HCT116 (cell line): ENCODE data around the gene HOXD11. TPM values are rescaled to one million over a fixed set of nuclear protein-coding genes. Genes with fewer than 3 reads are reported as not detected.

Experiments
- ATAC-seq: fragments of 200-7000 bp; cut with Tn5 transposase; 2 replicates; pipeline ENCODE4 v1.9.1; 2020; ENCODE audit warnings: mild to moderate bottlenecking, moderate library complexity
- BruUV-seq: library from RNA; stranded (reverse); fragments of 400-500 nt; replicated peaks from 2 replicates; lab custom pipeline; 2021; lab: Mats Ljungman, UMichigan
- CTCF ChIA-PET: fragments of 300-600 bp; sonication (Branson Sonifier 250); formaldehyde crosslinking; loops from one replicate; lab custom pipeline; 2021; ENCODE audit warnings: antibody characterized with exemption; lab: Charles Lee
- POLR2A ChIA-PET: fragments of 300-600, 350-600 bp; sonication (Branson Sonifier 250); formaldehyde crosslinking; loops from one replicate; lab custom pipeline; 2021; ENCODE audit warnings: antibody characterized with exemption; lab: Charles Lee
- RAD21 ChIA-PET, 2 experiments: fragments of 300-600 bp; sonication (Branson Sonifier 250); formaldehyde crosslinking; loops; one replicate each; lab custom pipeline; 2023; ENCODE audit warnings: low total read pairs in 2 of 2; ENCODE audit not compliant: uncharacterized antibody in 2 of 2, unreplicated experiment in 2 of 2, low non-redundant PET in 1 of 2; lab: Charles Lee
- DNase-seq: peaks from one replicate; pipeline ENCODE4 v3.0.0-alpha.2; 2010; ENCODE audit warnings: low read depth, low spot score
- H2AFZ ChIP-seq: fragments of 200-600 bp; shearing (Covaris generic), sonication (generic); 2 replicates; pipeline ENCODE4 v1.6.1; 2017; ENCODE audit warnings: low read depth, mixed run types, mixed read lengths, antibody characterized with exemption, low read length; ENCODE audit not compliant: poor library complexity, severe bottlenecking
- H3K27ac ChIP-seq: 2 replicates; pipeline ENCODE4 v1.5.1; 2012; ENCODE audit warnings: low read depth, low read length
- H3K27me3 ChIP-seq: fragments of 200-600 bp; sonication (generic); 2 replicates; pipeline ENCODE4 v1.6.1; 2016; ENCODE audit warnings: mixed run types, low read length, mixed read lengths; ENCODE audit not compliant: insufficient read depth
- H3K36me3 ChIP-seq, 2 experiments: fragments of 200-500 bp in 1 of 2; fragments of 200-600 bp in 1 of 2; sonication (Bioruptor generic) in 1 of 2; sonication (generic) in 1 of 2; 2 replicates each; pipeline versions ENCODE4 v1.5.1 to v1.6.1; 2014 to 2016; ENCODE audit warnings: low read length in 2 of 2, inconsistent platforms in 1 of 2, mixed read lengths in 1 of 2, mixed run types in 1 of 2; ENCODE audit not compliant: insufficient read depth in 2 of 2, control insufficient read depth in 1 of 2
- H3K4me1 ChIP-seq, 2 experiments: fragments of 200-600 bp in 1 of 2; sonication (generic) in 1 of 2; 2 replicates each; pipeline versions ENCODE4 v1.5.1 to v1.6.1; 2012 to 2017; ENCODE audit warnings: low read length in 2 of 2, inconsistent platforms in 1 of 2, mild to moderate bottlenecking in 1 of 2, mixed read lengths in 1 of 2, mixed run types in 1 of 2, moderate library complexity in 1 of 2; ENCODE audit not compliant: insufficient read depth in 2 of 2, control insufficient read depth in 1 of 2
- H3K4me2 ChIP-seq: fragments of 200-600 bp; sonication (generic); 2 replicates; pipeline ENCODE4 v1.6.1; 2017; ENCODE audit warnings: mixed run types, low read length, mixed read lengths
- H3K4me3 ChIP-seq, 2 experiments: fragments of 200-600 bp in 1 of 2; sonication (generic) in 1 of 2; replicated peaks in 1 of 2; 2 replicates each; pipeline ENCODE4 v1.5.1; 2011 to 2016; ENCODE audit warnings: low read length in 2 of 2, control low read depth in 1 of 2, low read depth in 1 of 2, mild to moderate bottlenecking in 1 of 2, mixed read lengths in 1 of 2, mixed run types in 1 of 2
- H3K79me2 ChIP-seq: fragments of 200-600 bp; sonication (generic); 2 replicates; pipeline ENCODE4 v1.6.1; 2017; ENCODE audit warnings: mild to moderate bottlenecking, mixed run types, low read length, moderate library complexity, mixed read lengths; ENCODE audit not compliant: insufficient read depth
- H3K9ac ChIP-seq: fragments of 200-600 bp; sonication (generic); 2 replicates; pipeline ENCODE4 v1.6.1; 2016; ENCODE audit warnings: low read length, mixed read lengths
- H3K9me2 ChIP-seq: fragments of 200-600 bp; sonication (generic), shearing (Covaris generic); 2 replicates; pipeline ENCODE4 v1.6.1; 2017; ENCODE audit warnings: mixed run types, mild to moderate bottlenecking, moderate library complexity; ENCODE audit not compliant: insufficient read depth
- H3K9me3 ChIP-seq, 2 experiments: fragments of 200-500 bp in 1 of 2; fragments of 200-600 bp in 1 of 2; sonication (Bioruptor generic) in 1 of 2; sonication (generic) in 1 of 2; 2 replicates each; pipeline ENCODE4 v1.6.1; 2014 to 2017; ENCODE audit warnings: low read length in 2 of 2, mixed read lengths in 2 of 2, inconsistent platforms in 1 of 2, low read depth in 1 of 2, mild to moderate bottlenecking in 1 of 2, mixed run types in 1 of 2, moderate library complexity in 1 of 2; ENCODE audit not compliant: control insufficient read depth in 1 of 2, insufficient read depth in 1 of 2
- H4K20me1 ChIP-seq: fragments of 200-600 bp; sonication (generic), shearing (Covaris generic); 2 replicates; pipeline ENCODE4 v1.6.1; 2017; ENCODE audit warnings: mixed run types, mild to moderate bottlenecking, moderate library complexity; ENCODE audit not compliant: insufficient read depth
- CEBPB ChIP-seq: IDR thresholded peaks from 2 replicates; pipeline ENCODE4 v1.6.1; 2012; ENCODE audit warnings: low read depth
- EGR1 ChIP-seq: IDR thresholded peaks from 2 replicates; pipeline ENCODE4 v1.6.1; 2012; ENCODE audit warnings: low read depth
- ELF1 ChIP-seq: IDR thresholded peaks from 2 replicates; pipeline ENCODE4 v1.6.1; 2012; ENCODE audit warnings: low read depth, borderline replicate concordance
- EZH2 ChIP-seq: fragments of 200-600 bp; sonication (generic); IDR thresholded peaks from 2 replicates; pipeline ENCODE4 v1.6.1; 2017; ENCODE audit warnings: antibody characterized with exemption, mixed run types
- POLR2A ChIP-seq: IDR thresholded peaks from 2 replicates; pipeline ENCODE4 v1.7.0; 2011; ENCODE audit warnings: borderline replicate concordance; ENCODE audit not compliant: insufficient read depth, insufficient read length; ENCODE audit errors: extremely low read depth
- POLR2AphosphoS5 ChIP-seq: IDR thresholded peaks from 2 replicates; pipeline ENCODE4 v1.6.1; 2011; ENCODE audit warnings: mild to moderate bottlenecking, low read depth, low read length, moderate library complexity
- RAD21 ChIP-seq: IDR thresholded peaks from 2 replicates; pipeline ENCODE4 v1.6.1; 2012; ENCODE audit warnings: low read depth, mild to moderate bottlenecking
- SP1 ChIP-seq: IDR thresholded peaks from 2 replicates; pipeline ENCODE4 v1.6.1; 2012; ENCODE audit warnings: low read depth
- SRF ChIP-seq: IDR thresholded peaks from 2 replicates; pipeline ENCODE4 v1.6.1; 2012; ENCODE audit warnings: low read depth
- TCF7L2 ChIP-seq: IDR thresholded peaks from 2 replicates; pipeline ENCODE4 v1.7.0; 2011; ENCODE audit warnings: borderline replicate concordance, inconsistent platforms; ENCODE audit not compliant: insufficient read depth, insufficient read length; ENCODE audit errors: extremely low read depth
- YY1 ChIP-seq: IDR thresholded peaks from 2 replicates; pipeline ENCODE4 v1.6.1; 2011; ENCODE audit warnings: low read length, low read depth, moderate library complexity, mild to moderate bottlenecking; ENCODE audit not compliant: insufficient replicate concordance; ENCODE audit errors: extremely low read depth
- ZFX ChIP-seq: fragments of 450-650 bp; IDR thresholded peaks from 2 replicates; pipeline ENCODE4 v1.6.1; 2017
- ZNF274 ChIP-seq: fragments of 200-500 bp; sonication (Bioruptor generic); IDR thresholded peaks from 2 replicates; pipeline ENCODE4 v1.6.1; 2014; ENCODE audit warnings: mild to moderate bottlenecking, low read depth, low read length, inconsistent platforms
- intact Hi-C: fragments of 100-400 bp; cut with micrococcal nuclease; formaldehyde crosslinking; loops from 2 replicates; pipeline ENCODE4 v1.10.0; 2022
- total RNA-seq: library from RNA; stranded (reverse); gene quantifications from one replicate; pipeline ENCODE4 v1.2.1, GENCODE V29; 2021; ENCODE audit not compliant: unreplicated experiment
- TF ChIP-seq, protein P1 (sequence below): IDR thresholded peaks from 2 replicates; pipeline ENCODE4 v1.6.1; 2012
- TF ChIP-seq, protein P2 (sequence below): IDR thresholded peaks from 2 replicates; pipeline ENCODE4 v1.6.1; 2011; ENCODE audit warnings: mild to moderate bottlenecking, low read length, moderate library complexity; ENCODE audit not compliant: insufficient replicate concordance; ENCODE audit errors: extremely low read depth
- TF ChIP-seq, protein P3 (sequence below): IDR thresholded peaks from 2 replicates; pipeline ENCODE4 v1.6.1; 2012; ENCODE audit warnings: low read depth

HOXD11 gene
- total RNA-seq, 1 experiment from 2014 or later: not detected

DNA sequence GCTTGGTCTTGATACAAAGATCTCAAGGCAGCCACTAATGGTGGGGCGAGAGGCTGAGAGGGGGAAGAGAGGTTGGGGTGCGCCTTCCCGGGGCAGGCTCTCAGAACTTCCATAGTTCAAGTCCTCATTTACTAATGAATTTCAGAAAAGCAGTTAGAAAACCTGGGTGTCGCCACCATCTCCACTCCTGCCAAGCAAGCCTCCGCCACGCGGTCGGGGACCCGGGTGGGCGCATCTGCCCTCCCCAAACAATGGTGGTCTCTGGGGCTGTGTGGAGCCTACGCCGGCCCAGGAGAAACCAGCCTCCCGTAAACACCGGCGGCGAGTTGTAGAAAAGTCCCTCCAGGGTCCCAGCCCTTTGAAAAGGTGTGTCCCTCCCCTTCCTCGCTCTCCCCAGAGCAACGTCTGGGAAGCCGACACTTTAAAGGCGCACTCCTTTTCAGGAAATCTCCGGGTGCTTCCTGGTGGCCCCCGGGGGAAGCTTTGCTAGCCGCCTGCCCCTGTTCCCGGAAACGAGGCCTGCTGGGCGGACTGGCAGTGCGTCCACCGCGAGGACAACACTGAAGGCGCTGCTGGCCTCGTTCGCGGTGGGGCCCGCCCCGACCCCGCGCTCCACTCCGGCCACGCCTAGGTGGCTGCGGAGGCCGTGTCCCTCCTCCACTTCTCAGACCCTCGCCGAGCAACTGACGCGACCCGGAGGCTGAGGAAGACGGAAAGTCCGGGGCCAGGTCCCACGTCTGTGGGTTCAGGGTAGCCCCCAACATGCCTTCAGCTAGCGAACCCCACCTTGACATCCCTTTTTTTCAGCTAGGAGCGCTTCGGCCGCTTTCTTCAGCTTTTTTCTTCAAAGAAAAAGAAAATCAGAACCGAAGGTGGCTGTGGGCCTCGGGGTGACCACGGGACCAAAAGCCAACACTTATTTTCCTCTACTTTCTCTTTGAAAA lies 40.2 kb upstream of the HOXD11 start:
- no peak overlapping the region for H3K27ac ChIP-seq
- intact Hi-C loops: no loop called here
- no peaks in the 10 kb centered on the region for H3K4me1 ChIP-seq
- no peaks in the 10 kb centered on the region for H4K20me1 ChIP-seq
- no peaks in the 10 kb centered on the region for H3K27me3 ChIP-seq
- H3K9me3 ChIP-seq: no peaks in the 10 kb centered on the region
- no peaks in the 10 kb centered on the region for H3K79me2 ChIP-seq
- no peak overlapping the region for H3K4me3 ChIP-seq
- no TSS peak for BruUV-seq
- POLR2A ChIA-PET: no interaction called here
- no peak overlapping the region for H3K4me2 ChIP-seq
- no peak for ATAC-seq
- RAD21 ChIA-PET: no interaction called here
- no peak overlapping the region for H3K9ac ChIP-seq
- DNase-seq: no peak
- H2AFZ ChIP-seq: no peak overlapping the region
- H3K36me3 ChIP-seq: no peaks in the 10 kb centered on the region
- TF ChIP-seq YY1: no peak
- TF ChIP-seq, protein P1, sequence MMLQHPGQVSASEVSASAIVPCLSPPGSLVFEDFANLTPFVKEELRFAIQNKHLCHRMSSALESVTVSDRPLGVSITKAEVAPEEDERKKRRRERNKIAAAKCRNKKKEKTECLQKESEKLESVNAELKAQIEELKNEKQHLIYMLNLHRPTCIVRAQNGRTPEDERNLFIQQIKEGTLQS: no peak
- TF ChIP-seq EZH2: no peak
- no peak for TF ChIP-seq EGR1
- TF ChIP-seq ELF1: no peak
- TF ChIP-seq, protein P2, sequence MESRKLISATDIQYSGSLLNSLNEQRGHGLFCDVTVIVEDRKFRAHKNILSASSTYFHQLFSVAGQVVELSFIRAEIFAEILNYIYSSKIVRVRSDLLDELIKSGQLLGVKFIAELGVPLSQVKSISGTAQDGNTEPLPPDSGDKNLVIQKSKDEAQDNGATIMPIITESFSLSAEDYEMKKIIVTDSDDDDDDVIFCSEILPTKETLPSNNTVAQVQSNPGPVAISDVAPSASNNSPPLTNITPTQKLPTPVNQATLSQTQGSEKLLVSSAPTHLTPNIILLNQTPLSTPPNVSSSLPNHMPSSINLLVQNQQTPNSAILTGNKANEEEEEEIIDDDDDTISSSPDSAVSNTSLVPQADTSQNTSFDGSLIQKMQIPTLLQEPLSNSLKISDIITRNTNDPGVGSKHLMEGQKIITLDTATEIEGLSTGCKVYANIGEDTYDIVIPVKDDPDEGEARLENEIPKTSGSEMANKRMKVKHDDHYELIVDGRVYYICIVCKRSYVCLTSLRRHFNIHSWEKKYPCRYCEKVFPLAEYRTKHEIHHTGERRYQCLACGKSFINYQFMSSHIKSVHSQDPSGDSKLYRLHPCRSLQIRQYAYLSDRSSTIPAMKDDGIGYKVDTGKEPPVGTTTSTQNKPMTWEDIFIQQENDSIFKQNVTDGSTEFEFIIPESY: no peak
- TF ChIP-seq RAD21: no peak
- no peak for TF ChIP-seq POLR2AphosphoS5
- TF ChIP-seq ZNF274: no peak
- TF ChIP-seq SRF: no peak
- no peak for TF ChIP-seq TCF7L2
- TF ChIP-seq, protein P3, sequence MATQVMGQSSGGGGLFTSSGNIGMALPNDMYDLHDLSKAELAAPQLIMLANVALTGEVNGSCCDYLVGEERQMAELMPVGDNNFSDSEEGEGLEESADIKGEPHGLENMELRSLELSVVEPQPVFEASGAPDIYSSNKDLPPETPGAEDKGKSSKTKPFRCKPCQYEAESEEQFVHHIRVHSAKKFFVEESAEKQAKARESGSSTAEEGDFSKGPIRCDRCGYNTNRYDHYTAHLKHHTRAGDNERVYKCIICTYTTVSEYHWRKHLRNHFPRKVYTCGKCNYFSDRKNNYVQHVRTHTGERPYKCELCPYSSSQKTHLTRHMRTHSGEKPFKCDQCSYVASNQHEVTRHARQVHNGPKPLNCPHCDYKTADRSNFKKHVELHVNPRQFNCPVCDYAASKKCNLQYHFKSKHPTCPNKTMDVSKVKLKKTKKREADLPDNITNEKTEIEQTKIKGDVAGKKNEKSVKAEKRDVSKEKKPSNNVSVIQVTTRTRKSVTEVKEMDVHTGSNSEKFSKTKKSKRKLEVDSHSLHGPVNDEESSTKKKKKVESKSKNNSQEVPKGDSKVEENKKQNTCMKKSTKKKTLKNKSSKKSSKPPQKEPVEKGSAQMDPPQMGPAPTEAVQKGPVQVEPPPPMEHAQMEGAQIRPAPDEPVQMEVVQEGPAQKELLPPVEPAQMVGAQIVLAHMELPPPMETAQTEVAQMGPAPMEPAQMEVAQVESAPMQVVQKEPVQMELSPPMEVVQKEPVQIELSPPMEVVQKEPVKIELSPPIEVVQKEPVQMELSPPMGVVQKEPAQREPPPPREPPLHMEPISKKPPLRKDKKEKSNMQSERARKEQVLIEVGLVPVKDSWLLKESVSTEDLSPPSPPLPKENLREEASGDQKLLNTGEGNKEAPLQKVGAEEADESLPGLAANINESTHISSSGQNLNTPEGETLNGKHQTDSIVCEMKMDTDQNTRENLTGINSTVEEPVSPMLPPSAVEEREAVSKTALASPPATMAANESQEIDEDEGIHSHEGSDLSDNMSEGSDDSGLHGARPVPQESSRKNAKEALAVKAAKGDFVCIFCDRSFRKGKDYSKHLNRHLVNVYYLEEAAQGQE: no peak
- TF ChIP-seq CEBPB: no peak
- TF ChIP-seq ZFX: no peak
- TF ChIP-seq POLR2A: no peak
- TF ChIP-seq SP1: no peak
- TF ChIP-seq, all 23 proteins: peak for 0
- H3K9me2 ChIP-seq: no peaks in the 10 kb centered on the region
- CTCF ChIA-PET: no interaction called here
